Naive thymus-derived CD8-positive, alpha-beta T cell (primary cell): Measurements from ENCODE around the gene SPANXN2. TPM values are rescaled to one million over a fixed set of nuclear protein-coding genes. Genes with fewer than 3 reads are reported as not detected.

ENCODE experiments used
- ATAC-seq, 2 donors: fragments of 150-1000 bp; cut with Tn5 transposase in 1 of 2; sonication (Bioruptor Pico), chemical (Tn5 transposase) in 1 of 2; 1 replicate in 1 of 2; 2 replicates in 1 of 2; pipeline ENCODE4 v1.10.0; 2021; ENCODE audit warnings: mild to moderate bottlenecking in 2 of 2, moderate library complexity in 2 of 2
- POLR2A ChIA-PET: fragments of 350-600 bp; sonication (Branson Sonifier 250); formaldehyde crosslinking; loops from one replicate; lab custom pipeline; 2021; ENCODE audit warnings: antibody characterized with exemption; lab: Charles Lee
- DNase-seq, 10 donors: peaks; one replicate each; pipeline versions ENCODE4 v3.0.0 to v3.0.0-alpha.2; 2020 to 2022
- H3K27ac Mint-ChIP-seq, 10 donors: one replicate each; pipeline ENCODE4 v1.8.0; 2020 to 2022; ENCODE audit warnings: mild to moderate bottlenecking in 10 of 10, mixed read lengths in 10 of 10, moderate library complexity in 4 of 10, inconsistent platforms in 1 of 10
- H3K27me3 Mint-ChIP-seq, 5 donors: one replicate each; pipeline ENCODE4 v1.8.0; 2021 to 2022; ENCODE audit warnings: mixed read lengths in 5 of 5
- H3K36me3 Mint-ChIP-seq, 3 donors: one replicate each; pipeline ENCODE4 v1.8.0; 2020 to 2022; ENCODE audit warnings: mixed read lengths in 3 of 3, mild to moderate bottlenecking in 2 of 3, inconsistent platforms in 1 of 3
- H3K4me1 Mint-ChIP-seq, 4 donors: one replicate each; pipeline ENCODE4 v1.8.0; 2021 to 2022; ENCODE audit warnings: mixed read lengths in 4 of 4
- H3K4me3 Mint-ChIP-seq, 10 donors: one replicate each; pipeline ENCODE4 v1.8.0; 2020 to 2022; ENCODE audit warnings: mild to moderate bottlenecking in 10 of 10, mixed read lengths in 10 of 10, moderate library complexity in 6 of 10, inconsistent platforms in 1 of 10
- H3K9me3 Mint-ChIP-seq, 9 donors: one replicate each; pipeline ENCODE4 v1.8.0; 2020 to 2022; ENCODE audit warnings: mixed read lengths in 9 of 9, mild to moderate bottlenecking in 3 of 9, inconsistent platforms in 1 of 9, moderate library complexity in 1 of 9
- polyA plus RNA-seq, 3 donors: library from polyadenylated mRNA; unstranded; fragments of 300-500 nt; fragmentation: Illumina TruSeq; gene quantifications; one replicate each; pipeline ENCODE4 v1.2.3, GENCODE V29; 2021
- total RNA-seq, 8 experiments: library from RNA in 2 of 8; stranded (reverse) in 2 of 8; gene quantifications; one replicate each; pipeline ENCODE4 v1.2.3 and lab custom pipeline; 2021 to 2026

The SPANXN2 gene
- total and polyA plus RNA-seq, 5 experiments from 2014 or later, result not detected

DNA sequence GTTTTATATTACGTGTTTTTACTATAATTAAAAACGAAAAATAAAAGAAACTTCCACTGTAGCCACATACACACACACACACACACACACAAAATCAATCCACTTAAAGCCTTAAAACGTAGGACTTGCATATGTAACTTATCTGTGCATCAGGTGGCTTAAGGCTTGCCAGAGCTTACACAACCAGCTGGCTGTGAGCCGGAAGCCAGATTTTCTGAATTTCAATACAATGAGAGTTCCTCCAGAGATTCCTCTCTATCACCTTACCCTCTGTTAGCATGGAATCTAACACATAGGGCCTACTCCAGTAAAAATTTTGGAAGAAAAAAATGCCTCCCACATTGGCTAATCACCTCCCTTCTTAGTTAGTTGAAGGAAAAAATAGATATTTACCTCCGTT, 56.8 kb downstream of the SPANXN2 start:
- H3K27ac Mint-ChIP-seq, result no peak overlapping the region
- POLR2A ChIA-PET, result no interaction called here
- DNase-seq, result no peak
- no peaks in the 10 kb centered on the region for H3K4me1 Mint-ChIP-seq
- no peaks in the 10 kb centered on the region for H3K27me3 Mint-ChIP-seq
- H3K36me3 Mint-ChIP-seq, result no peaks in the 10 kb centered on the region
- no peak overlapping the region for H3K4me3 Mint-ChIP-seq
- peaks cover 0 to 3% (median 0%) of the 10 kb centered on the region in 9 donors for H3K9me3 Mint-ChIP-seq
- ATAC-seq, result no peak

Other genes starting within 250 kb of the SPANXN2 start
- gene SPANXN3, start 203.3 kb downstream of the SPANXN2 start, total RNA-seq, result not detected
- gene SPANXN3, start 203.3 kb downstream of the SPANXN2 start, polyA plus RNA-seq, result not detected
- not detected for gene SLITRK4, start 84.7 kb downstream of the SPANXN2 start, total RNA-seq
- not detected for gene SLITRK4, start 84.7 kb downstream of the SPANXN2 start, polyA plus RNA-seq
- gene UBE2NL, start 163.3 kb upstream of the SPANXN2 start, total RNA-seq, result not detected
- not detected for gene UBE2NL, start 163.3 kb upstream of the SPANXN2 start, polyA plus RNA-seq